GM19351 (cell line): ENCODE data around the gene MKRN2.
A peak's percentile ranks its signal among the peaks of the same experiment; 100 is the strongest.
"Not testable (repeated sequence)": the region's sequence is repeated elsewhere in the genome, so short reads cannot be mapped to it uniquely, and the experiment has no call there.

ENCODE experiments used
- ATAC-seq: cut with Tn5 transposase; IDR thresholded peaks from one replicate; pipeline ENCODE4 v1.9.1; 2021; ENCODE audit warnings: mild to moderate bottlenecking, moderate library complexity; ENCODE audit not compliant: unreplicated experiment

MKRN2 gene

DNA sequence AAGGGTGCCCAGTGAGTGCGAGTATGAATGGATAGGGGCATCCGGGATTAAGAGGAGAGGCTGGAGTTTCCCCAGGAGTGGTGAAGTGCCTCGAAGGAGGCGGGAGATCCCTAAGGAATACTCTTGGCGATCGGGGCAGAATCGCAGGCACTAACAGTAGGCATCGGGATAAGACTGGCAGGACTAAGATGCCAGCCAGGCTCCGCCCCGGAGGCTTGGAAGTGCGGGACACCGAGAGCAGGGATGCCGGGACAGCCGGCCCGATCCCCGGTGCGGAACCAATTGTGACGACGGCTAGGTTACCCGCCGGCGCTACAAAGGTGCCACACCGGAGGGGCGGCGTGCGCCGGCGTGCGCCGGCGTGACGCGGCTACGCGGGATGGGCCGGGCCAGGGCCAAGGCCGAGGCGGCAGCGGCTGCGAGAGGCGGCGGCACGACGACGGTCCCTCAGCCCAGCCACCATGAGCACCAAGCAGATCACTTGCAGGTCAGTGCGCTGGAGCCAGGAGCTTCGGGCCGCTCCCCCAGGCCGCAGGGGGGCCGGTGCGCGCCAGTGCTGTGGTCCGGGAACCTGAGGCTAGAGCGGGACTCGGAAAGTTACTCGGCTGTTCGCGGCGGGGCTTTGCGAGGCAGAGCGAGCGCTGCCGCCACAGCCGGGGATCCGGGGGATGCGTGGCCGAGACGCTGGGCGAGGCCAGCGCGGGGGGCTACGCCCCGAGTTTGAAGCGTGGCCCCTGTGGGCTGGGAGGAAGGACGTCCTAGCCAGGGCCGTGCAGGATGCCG, at the start of gene MKRN2:
TSS of gene MKRN2 (plus strand) at position 398 of the 783 bp plus-strand sequence. CDS start at position 462, 64 bp downstream.
- peak; percentile 76 for ATAC-seq

GRCh38 chr3:12507591-12508281, 49.2 kb upstream of the MKRN2 start:
- no peak for ATAC-seq

GRCh38 chr3:12508291-12508700, 48.6 kb upstream of the MKRN2 start:
- no peak for ATAC-seq

DNA sequence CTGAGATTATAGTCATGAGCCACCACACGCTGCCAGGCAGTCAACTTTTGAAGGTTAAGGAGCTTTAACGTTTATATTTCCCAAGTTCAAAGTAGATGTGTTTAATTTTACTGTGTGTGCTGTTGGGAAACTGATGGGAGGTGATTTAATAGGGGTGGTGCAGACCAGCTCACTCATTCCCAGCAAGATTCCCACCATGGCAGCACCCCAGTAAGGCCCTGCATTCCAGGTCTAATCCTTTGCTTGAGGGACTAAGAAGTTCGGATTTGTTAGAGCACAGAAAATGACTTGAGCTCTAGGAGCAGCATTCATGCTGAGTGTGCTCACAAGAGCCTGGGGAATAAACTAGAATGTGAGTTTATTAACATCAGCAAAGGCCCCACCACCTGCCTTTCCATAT, 47.4 kb upstream of the MKRN2 start:
- ATAC-seq = no peak

DNA sequence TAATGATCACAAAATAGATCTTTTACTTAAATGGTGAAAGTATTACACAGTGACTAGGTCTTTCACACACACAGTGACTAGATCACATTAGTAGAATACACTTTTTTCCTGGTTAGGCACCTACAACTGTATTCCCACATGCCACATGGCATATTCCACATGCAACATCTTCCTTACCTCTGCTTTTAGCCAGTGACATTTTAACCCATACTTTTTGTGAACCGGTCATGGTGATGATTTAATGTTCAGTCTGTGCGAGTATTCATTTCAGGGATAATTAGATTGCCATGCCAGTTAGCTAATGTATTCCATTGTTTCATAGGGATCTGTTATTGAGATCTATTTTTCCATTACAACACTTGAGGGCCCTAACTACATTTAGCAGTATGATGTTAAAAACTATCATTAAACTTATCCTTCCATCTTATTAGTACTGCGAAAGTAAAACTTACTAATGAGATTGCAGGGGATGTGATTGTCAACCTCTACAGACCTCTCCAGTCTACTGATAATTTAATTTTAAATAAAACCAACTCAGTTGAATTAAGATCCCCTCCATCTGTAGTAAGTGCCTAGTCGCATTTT, 44.3 kb upstream of the MKRN2 start:
- ATAC-seq = no peak

DNA sequence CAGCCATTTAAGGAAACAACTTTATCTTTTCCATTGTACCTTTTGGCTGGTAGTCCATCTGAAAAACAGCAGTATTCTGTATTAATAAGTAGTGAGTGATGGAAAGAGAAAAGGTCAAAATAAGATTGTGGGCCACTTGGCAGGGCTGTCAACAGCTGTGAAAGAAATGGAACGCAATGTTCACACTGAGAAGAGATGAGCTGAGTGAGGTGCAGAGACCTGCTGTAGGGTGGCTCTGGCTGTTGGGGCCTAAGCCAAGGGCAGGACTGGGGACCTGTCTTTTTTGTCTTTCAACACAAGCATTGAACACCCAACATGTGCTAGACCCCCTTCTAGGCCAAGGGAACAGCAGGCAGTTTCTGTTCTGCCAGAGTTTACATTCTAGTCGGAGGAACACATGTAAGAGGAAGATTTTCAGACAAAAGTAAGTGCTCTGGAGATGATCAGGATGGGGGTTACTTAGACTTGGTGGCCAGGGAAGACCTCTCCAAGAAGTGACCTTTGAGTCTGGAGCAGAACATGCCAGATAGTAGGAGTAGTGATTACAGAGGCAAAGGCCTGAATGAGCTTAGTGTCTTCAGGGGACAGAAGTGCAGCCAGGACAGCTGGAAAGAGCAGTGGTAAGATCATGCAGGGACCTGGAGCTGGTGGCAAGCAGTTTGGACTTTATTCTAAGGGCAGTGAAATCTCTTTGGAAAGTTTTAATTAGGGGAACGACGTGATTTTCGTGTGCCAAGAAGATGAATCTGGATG, 43.0 kb upstream of the MKRN2 start:
- no peak for ATAC-seq

- no peak for ATAC-seq
Measured at GRCh38 chr3:12515631-12516030, 41.3 kb upstream of the MKRN2 start.

DNA sequence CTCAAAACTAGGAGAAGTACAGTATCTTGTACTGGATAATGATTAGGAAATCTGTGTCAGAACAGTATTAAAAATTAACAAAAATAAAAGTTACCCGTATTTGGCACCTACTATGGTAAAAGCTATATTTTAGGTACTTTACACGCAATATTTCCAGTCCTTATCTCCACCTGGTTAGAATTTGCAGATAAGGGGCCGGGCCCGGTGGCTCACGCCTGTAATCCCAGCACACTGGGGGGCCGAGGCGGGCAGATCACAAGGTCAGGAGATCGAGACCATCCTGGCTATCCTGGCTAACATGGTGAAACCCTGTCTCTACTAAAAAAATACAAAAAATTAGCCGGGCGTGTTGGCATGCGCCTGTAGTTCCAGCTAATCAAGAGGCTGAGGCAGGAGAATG, 40.0 kb upstream of the MKRN2 start:
- no peak for ATAC-seq

DNA sequence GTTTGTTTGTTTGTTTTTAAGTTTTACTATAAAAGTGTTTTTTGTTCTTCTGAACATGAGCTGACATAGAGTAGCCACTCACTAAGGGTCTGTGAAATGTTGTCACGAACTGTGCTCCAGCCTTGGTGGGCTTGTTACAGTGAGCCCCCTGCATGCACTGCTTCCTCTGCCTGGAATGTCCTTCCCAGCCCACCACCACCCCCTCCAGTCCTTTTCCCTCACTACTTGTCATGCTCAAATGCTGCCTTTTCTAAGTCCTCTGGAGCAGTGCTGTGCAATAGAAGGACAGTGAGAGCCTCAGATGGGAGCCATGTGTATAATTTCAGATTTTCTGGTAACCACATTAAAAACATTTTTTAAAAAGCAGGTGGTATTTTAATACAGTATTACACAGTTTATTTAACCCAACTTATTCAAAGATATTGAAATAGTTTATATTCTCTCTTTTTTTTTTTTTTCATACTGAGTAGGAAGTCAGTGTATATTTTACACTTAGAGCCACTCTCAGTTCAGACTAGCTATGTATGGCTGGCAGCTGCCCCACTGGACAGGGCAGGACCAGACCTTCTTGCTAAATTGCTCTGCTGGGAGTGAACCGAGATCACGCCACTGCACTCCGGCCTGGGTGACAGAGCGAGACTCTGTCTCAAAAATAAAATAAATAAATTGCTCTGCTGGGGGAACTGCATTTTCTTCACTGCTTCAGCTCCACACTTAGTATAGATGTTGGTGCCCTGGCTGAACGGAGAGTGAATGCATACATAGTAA, 38.4 kb upstream of the MKRN2 start:
- no peak for ATAC-seq

GRCh38 chr3:12521010-12521409, 35.9 kb upstream of the MKRN2 start:
- no peak for ATAC-seq

- no peak for ATAC-seq
Measured at GRCh38 chr3:12522721-12523120, 34.2 kb upstream of the MKRN2 start.

DNA sequence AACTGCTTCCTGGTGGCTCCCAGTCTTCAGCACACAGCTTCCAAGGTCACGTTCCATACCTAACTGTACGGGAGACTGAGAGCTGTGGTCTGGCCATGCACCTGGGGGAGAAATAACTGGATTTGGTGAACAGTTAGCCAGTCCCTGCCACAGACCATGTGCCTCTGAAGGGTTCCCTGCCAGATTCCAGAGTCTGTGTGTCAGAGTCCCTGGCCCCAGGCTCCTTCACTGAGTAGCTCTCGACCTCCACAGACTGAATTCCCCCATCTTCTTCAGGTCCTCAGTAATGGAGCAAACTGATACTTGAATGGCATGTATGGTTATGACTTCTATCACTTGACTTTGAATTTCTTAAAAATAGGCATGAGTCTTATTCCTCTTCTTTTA, 29.1 kb upstream of the MKRN2 start:
- ATAC-seq = no peak

- ATAC-seq = no peak
Measured at GRCh38 chr3:12532182-12532581, 24.7 kb upstream of the MKRN2 start.

DNA sequence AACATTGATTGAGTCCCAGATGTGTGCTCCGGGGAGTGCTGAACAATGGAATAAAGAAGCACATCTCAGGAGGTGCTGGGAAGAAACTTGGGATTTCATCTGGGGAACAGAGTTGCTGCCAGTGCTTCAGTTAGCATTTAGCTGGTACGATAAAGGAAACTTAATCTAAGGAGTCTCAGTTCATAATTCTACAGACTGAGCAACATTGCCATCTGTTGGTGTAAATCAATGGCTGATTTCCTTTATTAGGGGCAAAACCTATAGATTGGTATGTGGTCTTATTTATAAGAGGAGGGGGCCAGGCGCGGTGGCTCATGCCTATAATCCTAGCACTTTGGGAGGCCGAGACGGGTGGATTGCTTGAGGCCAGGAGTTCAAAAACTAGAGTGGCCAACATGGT, 20.5 kb upstream of the MKRN2 start:
- ATAC-seq = no peak

- ATAC-seq = no peak
Measured at GRCh38 chr3:12541625-12542024, 15.3 kb upstream of the MKRN2 start.

DNA sequence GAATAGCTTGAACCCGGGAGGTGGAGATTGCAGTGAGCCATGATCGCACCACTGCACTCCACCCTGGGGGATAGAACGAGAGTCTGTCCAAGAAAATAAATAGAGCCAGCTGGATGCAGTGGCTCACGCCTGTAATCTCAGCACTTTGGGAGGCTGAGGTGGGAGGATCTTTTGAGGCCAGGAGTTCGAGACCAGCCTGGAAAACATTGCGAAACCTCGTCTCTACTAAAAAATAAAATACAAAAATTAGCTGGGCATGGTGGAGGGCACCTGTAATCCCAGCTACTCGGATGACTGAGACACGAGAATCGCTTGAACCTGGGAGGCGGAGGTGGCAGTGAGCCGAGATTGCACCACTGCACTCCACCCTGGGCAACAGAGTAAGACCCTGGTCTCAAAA, 13.4 kb upstream of the MKRN2 start:
- not testable (repeated sequence) for ATAC-seq

GRCh38 chr3:12544652-12545472, 12.0 kb upstream of the MKRN2 start:
- no peak for ATAC-seq

GRCh38 chr3:12545473-12545791, 11.5 kb upstream of the MKRN2 start, which contains the start of gene MKRN2OS:
MKRN2OS (minus strand) TSS chr3:12545499; CDS start chr3:12545464, 35 bp downstream.
- ATAC-seq = no peak

DNA sequence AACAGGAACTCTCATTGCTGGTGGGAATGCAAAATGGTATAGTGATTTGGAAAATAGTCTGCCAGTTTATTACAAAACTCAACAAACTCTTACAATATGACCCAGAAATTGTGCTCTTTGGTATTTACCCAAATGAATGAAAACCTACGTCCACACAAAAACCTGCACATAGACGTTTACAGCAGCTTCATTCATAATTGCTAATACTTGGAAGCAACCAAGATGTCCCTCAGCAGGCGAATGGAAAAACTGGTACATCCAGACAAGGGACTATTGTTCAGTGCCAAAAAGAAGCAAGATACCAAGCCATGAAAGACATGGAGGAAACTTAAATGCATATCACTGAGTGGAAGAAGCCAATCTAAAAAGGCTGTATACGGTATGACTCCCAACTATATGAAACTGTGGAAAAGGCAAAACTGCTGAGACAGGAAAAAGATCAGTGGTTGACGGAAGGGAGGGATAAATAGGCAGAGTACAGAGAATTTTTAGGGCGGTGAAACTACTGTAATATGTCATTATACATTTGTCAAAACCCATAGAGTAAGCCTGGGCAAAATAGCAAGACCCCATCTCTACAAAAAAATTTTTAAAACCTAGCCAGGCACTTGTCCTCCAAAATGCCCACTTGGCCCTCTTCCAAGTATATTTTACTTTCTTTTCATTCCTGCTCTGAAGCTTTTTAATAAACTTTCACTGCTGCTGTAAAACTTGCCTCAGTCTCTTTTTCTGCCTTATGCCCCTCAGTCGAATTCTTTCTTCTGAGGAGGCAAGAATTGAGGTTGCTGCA, 6.7 kb upstream of the MKRN2 start:
- ATAC-seq = no peak
